Measurements from ENCODE around the gene PRDM16. TPM values are rescaled to one million over a fixed set of nuclear protein-coding genes. Genes with fewer than 3 reads are reported as not detected.

The PRDM16 gene
- polyA plus RNA-seq, 1 donor (not counting 4 experiments of a cell fraction or from before 2014, with no cell fraction given): 0.05 TPM

DNA sequence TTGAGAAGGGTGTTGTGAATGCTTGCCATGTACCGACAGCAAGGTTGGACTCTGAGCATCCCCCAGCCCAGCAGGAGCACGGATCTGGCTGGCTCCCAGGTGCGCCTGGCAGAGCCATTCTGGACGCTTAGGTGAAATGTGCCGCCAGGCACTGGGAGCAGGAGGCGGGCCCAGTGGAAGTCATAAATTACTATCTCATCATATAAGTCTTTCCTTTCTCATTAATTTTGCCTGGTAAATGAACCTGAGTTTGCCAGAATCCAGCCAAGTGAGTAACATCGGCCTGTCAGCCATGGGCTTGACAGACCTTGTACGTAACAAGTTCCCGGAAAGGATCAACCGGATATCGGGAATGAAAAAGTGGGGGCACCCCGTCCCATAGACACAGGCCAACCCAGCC lies 206.0 kb downstream of the PRDM16 start:
- FAIRE-seq (no peak), DNase-seq (ENCODE audit: low read depth, low spot score) (no peak)
- no peak overlapping the region for H3K27ac ChIP-seq (ENCODE audit: control insufficient read depth, insufficient read depth, low read length)
- H3K9ac ChIP-seq (ENCODE audit: control insufficient read depth, extremely low read depth, insufficient read depth, low read length): no peak overlapping the region
- H3K79me2 ChIP-seq (ENCODE audit: control insufficient read depth, insufficient read depth, low read length): no peaks in the 10 kb centered on the region
- TF ChIP-seq EZH2 (IDR thresholded peaks at IDR 0.05; ENCODE audit: low read length): no peak
- no peak for TF ChIP-seq CTCF (optimal IDR thresholded peaks at IDR 0.05 in 1 of 3, IDR thresholded peaks at IDR 0.05 in 1 of 3, conservative IDR thresholded peaks at IDR 0.05 in 1 of 3; ENCODE audit: extremely low read depth in 1 of 3, insufficient read depth in 2 of 3, low read length in 3 of 3)
- H3K4me1 ChIP-seq (ENCODE audit: control insufficient read depth, extremely low read depth, insufficient read depth, low read length): no peaks in the 10 kb centered on the region
- no peak overlapping the region for H3K4me3 ChIP-seq (ENCODE audit: control insufficient read depth in 2 of 3, extremely low read depth in 1 of 3, insufficient read depth in 2 of 3, low read depth in 1 of 3, low read length in 3 of 3)
- H3K9me3 ChIP-seq (ENCODE audit: control insufficient read depth, low read depth, low read length): peaks cover 8% of the 10 kb centered on the region
- H3K36me3 ChIP-seq (ENCODE audit: control insufficient read depth in 2 of 2, extremely low read depth in 1 of 2, insufficient read depth in 2 of 2, low read length in 2 of 2): no peaks in the 10 kb centered on the region
- no peak overlapping the region for H3K4me2 ChIP-seq (ENCODE audit: control insufficient read depth, extremely low read depth, insufficient read depth, low read depth, low read length)
- H3K27me3 ChIP-seq (ENCODE audit: control insufficient read depth, extremely low read depth, insufficient read depth, low read length): no peaks in the 10 kb centered on the region
- dilution Hi-C loops (cut with MboI; ENCODE audit: extremely low pct_ligation_motif_present, low sequenced_read_pairs): no loop called here
- no peak overlapping the region for H2AFZ ChIP-seq (ENCODE audit: control insufficient read depth, low read length)
- H3K9me1 ChIP-seq (ENCODE audit: control insufficient read depth, extremely low read depth, insufficient read depth, low read length): no peaks in the 10 kb centered on the region
- H4K20me1 ChIP-seq (ENCODE audit: control insufficient read depth, extremely low read depth, insufficient read depth, low read length): no peaks in the 10 kb centered on the region

DNA sequence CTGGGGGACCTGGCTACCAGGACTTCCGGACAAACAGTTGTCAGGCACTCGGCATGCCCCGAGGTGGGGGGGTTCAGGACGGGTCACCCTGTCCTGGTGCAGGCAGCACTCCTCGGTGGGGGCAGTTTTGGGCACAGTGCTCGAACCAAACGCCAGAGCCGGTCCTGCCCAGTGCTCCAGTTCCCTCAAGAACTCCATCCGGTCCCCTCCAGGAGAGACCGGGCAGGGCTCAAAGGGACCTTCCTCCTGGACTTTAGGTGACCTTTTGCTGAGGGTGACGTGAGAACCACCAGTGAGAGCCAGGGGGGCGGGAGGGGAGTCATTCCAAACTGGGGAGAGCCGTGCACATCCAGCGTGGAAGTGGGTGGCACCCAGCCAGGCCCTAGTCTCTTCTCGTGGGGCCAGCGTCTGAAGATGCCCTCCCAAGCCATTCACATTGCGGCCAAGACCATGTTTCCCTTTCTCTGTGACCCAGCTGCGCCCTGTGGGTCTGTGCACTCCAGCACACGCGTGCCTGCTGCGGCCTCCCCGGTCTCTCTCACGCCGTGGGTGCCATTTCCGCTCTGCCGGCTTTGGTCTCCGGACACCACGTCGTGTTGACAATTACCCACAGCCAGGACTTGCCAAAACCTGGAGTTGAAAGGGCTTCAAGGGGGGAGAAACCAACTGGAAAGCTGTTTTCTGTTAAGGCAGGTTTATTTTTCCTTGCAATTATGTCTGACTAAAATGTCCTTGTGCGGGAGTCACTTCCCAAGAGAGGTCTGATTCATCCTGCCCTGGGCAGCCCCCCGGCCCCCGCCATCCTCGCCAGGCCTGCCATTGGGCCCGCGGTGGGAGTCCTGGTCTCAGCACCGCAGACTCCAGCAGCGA lies 206.7 kb downstream of the PRDM16 start:
- no peak for FAIRE-seq

More for the DNA sequence above, 206.7 kb downstream of the PRDM16 start:
- H3K9me3 ChIP-seq (ENCODE audit: control insufficient read depth, low read depth, low read length): peaks cover under 1% of the 10 kb centered on the region
- H3K79me2 ChIP-seq (ENCODE audit: control insufficient read depth, insufficient read depth, low read length): no peaks in the 10 kb centered on the region
- H2AFZ ChIP-seq (ENCODE audit: control insufficient read depth, low read length): no peak overlapping the region
- H3K36me3 ChIP-seq (ENCODE audit: control insufficient read depth in 2 of 2, extremely low read depth in 1 of 2, insufficient read depth in 2 of 2, low read length in 2 of 2): no peaks in the 10 kb centered on the region
- H3K27ac ChIP-seq (ENCODE audit: control insufficient read depth, insufficient read depth, low read length): no peak overlapping the region
- dilution Hi-C loops (cut with MboI; ENCODE audit: extremely low pct_ligation_motif_present, low sequenced_read_pairs): no loop called here
- H3K4me1 ChIP-seq (ENCODE audit: control insufficient read depth, extremely low read depth, insufficient read depth, low read length): no peaks in the 10 kb centered on the region
- no peak overlapping the region for H3K9ac ChIP-seq (ENCODE audit: control insufficient read depth, extremely low read depth, insufficient read depth, low read length)
- no peaks in the 10 kb centered on the region for H3K9me1 ChIP-seq (ENCODE audit: control insufficient read depth, extremely low read depth, insufficient read depth, low read length)
- DNase-seq (ENCODE audit: low read depth, low spot score): no peak
- H3K4me2 ChIP-seq (ENCODE audit: control insufficient read depth, extremely low read depth, insufficient read depth, low read depth, low read length): no peak overlapping the region
- no peak overlapping the region for H3K4me3 ChIP-seq (ENCODE audit: control insufficient read depth in 2 of 3, extremely low read depth in 1 of 3, insufficient read depth in 2 of 3, low read depth in 1 of 3, low read length in 3 of 3)
- no peaks in the 10 kb centered on the region for H3K27me3 ChIP-seq (ENCODE audit: control insufficient read depth, extremely low read depth, insufficient read depth, low read length)
- H4K20me1 ChIP-seq (ENCODE audit: control insufficient read depth, extremely low read depth, insufficient read depth, low read length): no peaks in the 10 kb centered on the region
- no peak for TF ChIP-seq CTCF (optimal IDR thresholded peaks at IDR 0.05 in 1 of 3, IDR thresholded peaks at IDR 0.05 in 1 of 3, conservative IDR thresholded peaks at IDR 0.05 in 1 of 3; ENCODE audit: extremely low read depth in 1 of 3, insufficient read depth in 2 of 3, low read length in 3 of 3)
- no peak for TF ChIP-seq EZH2 (IDR thresholded peaks at IDR 0.05; ENCODE audit: low read length)
